Gastroesophageal sphincter (tissue), 4 donors: ENCODE measurements around the gene IREB2. TPM values are rescaled to one million over a fixed set of nuclear protein-coding genes. Genes with fewer than 3 reads are reported as not detected.

Source experiments
- ATAC-seq: fragments of 150-250 bp; one replicate; pipeline ENCODE4 v1.9.1; 2016; ENCODE audit warnings: mild to moderate bottlenecking, moderate library complexity
- H3K27ac ChIP-seq, 4 donors: fragments of 200-600 bp; sonication (generic) in 3 of 4; 1 replicate in 3 of 4; 2 replicates in 1 of 4; pipeline ENCODE4 v1.5.1; 2016 to 2019
- H3K27me3 ChIP-seq: fragments of 200-600 bp; sonication (generic); one replicate; pipeline ENCODE4 v1.5.1; 2019
- H3K36me3 ChIP-seq, 2 donors: fragments of 200-600 bp; sonication (generic); one replicate each; pipeline ENCODE4 v1.5.1; 2019; ENCODE audit warnings: control low read depth in 1 of 2
- H3K4me1 ChIP-seq, 3 donors: fragments of 200-600 bp; sonication (generic); 1 replicate in 2 of 3; 2 replicates in 1 of 3; pipeline ENCODE4 v1.5.1; 2016 to 2019; ENCODE audit warnings: control low read depth in 2 of 3
- H3K4me3 ChIP-seq, 2 donors: fragments of 200-600 bp; sonication (generic); one replicate each; pipeline ENCODE4 v1.5.1; 2019; ENCODE audit warnings: mild to moderate bottlenecking in 1 of 2, moderate library complexity in 1 of 2
- H3K9me3 ChIP-seq, 3 donors: fragments of 200-600 bp; sonication (generic); one replicate each; pipeline ENCODE4 v1.5.1; 2017 to 2019; ENCODE audit warnings: control low read depth in 2 of 3
- EP300 ChIP-seq: sonication (generic); formaldehyde crosslinking; IDR thresholded peaks from one replicate; pipeline ENCODE4 v1.6.1; 2017; ENCODE audit warnings: antibody characterized with exemption, mild to moderate bottlenecking
- POLR2A ChIP-seq, 2 donors: fragments of 450-650 bp; IDR thresholded peaks; one replicate each; pipeline ENCODE4 v1.6.1; 2017; ENCODE audit warnings: antibody characterized with exemption in 2 of 2, mild to moderate bottlenecking in 2 of 2, moderate library complexity in 1 of 2
- POLR2AphosphoS5 ChIP-seq: sonication (generic); formaldehyde crosslinking; IDR thresholded peaks from one replicate; pipeline ENCODE4 v1.6.1; 2017; ENCODE audit warnings: antibody characterized with exemption
- WGBS, 2 donors: methylation state at CpG; one replicate each; pipeline ENCODE4 v1.1.5; 2018; ENCODE audit warnings: low coverage in 1 of 2; 5-methylcytosine and 5-hydroxymethylcytosine counted together
- total RNA-seq, 4 donors: library from RNA; depleted of rRNA; stranded (reverse); fragments of >200 nt; gene quantifications; one replicate each; pipeline ENCODE4 v1.1.0, GENCODE V29; 2016
- TF ChIP-seq, protein P1 (sequence below), 4 experiments: fragments of 200-600 bp in 2 of 4; fragments of 450-650 bp in 2 of 4; sonication (generic) in 1 of 4; IDR thresholded peaks; one replicate each; pipeline ENCODE4 v1.5.1; 2017 to 2019; ENCODE audit warnings: antibody characterized with exemption in 4 of 4, mild to moderate bottlenecking in 2 of 4, moderate library complexity in 2 of 4

Gene IREB2
- total RNA-seq, 4 donors from 2014 or later = 16.9 to 33.5 (median 25.9) TPM

DNA sequence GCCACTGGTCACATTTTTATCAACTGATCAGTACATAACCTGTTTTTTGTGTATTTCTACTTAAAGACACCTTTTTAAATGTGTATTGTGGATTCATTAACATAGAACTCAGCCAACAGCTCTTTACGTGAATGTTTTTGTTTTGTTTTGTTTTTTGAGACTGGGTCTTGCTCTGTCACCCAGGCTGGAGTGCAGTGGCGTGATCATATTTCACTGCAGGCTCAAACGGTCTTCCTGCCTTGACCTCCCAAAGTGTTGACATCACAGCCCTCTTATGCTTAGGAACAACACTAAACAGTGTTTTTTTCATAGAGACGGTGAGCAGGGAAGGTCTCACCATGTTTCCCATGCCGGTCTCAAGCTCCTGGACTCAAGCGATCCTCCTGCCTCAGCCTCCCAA is 112.2 kb downstream of the IREB2 start:
- ATAC-seq = no peak
- no peaks in the 10 kb centered on the region for H3K9me3 ChIP-seq
- WGBS, 2 donors = 56 to 65% methylated on average over 3 to 6 of the region's 6 CpGs
- peaks cover 10 to 64% of the 10 kb centered on the region in 2 donors for H3K36me3 ChIP-seq
- no peak overlapping the region for H3K27ac ChIP-seq
- H3K4me3 ChIP-seq = no peak overlapping the region
- no peaks in the 10 kb centered on the region for H3K4me1 ChIP-seq
- TF ChIP-seq POLR2A (IDR thresholded peaks at IDR 0.05) = no peak
- TF ChIP-seq POLR2AphosphoS5 = no peak
- no peak for TF ChIP-seq EP300
- TF ChIP-seq, protein P1, sequence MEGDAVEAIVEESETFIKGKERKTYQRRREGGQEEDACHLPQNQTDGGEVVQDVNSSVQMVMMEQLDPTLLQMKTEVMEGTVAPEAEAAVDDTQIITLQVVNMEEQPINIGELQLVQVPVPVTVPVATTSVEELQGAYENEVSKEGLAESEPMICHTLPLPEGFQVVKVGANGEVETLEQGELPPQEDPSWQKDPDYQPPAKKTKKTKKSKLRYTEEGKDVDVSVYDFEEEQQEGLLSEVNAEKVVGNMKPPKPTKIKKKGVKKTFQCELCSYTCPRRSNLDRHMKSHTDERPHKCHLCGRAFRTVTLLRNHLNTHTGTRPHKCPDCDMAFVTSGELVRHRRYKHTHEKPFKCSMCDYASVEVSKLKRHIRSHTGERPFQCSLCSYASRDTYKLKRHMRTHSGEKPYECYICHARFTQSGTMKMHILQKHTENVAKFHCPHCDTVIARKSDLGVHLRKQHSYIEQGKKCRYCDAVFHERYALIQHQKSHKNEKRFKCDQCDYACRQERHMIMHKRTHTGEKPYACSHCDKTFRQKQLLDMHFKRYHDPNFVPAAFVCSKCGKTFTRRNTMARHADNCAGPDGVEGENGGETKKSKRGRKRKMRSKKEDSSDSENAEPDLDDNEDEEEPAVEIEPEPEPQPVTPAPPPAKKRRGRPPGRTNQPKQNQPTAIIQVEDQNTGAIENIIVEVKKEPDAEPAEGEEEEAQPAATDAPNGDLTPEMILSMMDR (IDR thresholded peaks at IDR 0.05) = no peak
- H3K27me3 ChIP-seq = no peaks in the 10 kb centered on the region

DNA sequence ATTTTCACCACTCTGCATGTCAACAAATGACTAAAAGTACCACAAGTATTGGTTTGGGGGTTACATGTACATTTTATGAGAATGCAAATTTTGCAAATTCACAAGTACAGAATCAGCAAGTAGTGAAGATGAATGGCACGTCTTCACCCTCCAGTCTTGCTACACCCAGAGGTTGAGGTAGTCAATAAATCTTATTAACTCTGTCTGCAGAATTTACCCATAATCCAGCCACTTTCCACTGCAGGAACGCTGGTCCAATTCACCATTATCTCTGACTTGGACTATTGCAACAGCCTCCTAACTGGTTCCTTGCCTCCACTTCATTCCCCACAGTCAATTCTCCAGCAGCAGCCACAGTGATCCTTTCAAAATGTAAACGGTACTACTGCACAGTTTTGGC is 112.8 kb downstream of the IREB2 start:
- ATAC-seq = no peak
- H3K36me3 ChIP-seq = peaks cover 7 to 58% of the 10 kb centered on the region in 2 donors
- H3K9me3 ChIP-seq = no peaks in the 10 kb centered on the region
- no peak overlapping the region for H3K4me3 ChIP-seq
- 50 to 65% methylated on average over 2 to 3 of the region's 3 CpGs for WGBS, 2 donors
- H3K27ac ChIP-seq = no peak overlapping the region
- H3K4me1 ChIP-seq = no peaks in the 10 kb centered on the region
- TF ChIP-seq, protein P1 (IDR thresholded peaks at IDR 0.05) = no peak
- no peak for TF ChIP-seq POLR2A (IDR thresholded peaks at IDR 0.05)
- no peak for TF ChIP-seq EP300
- no peak for TF ChIP-seq POLR2AphosphoS5
- H3K27me3 ChIP-seq = no peaks in the 10 kb centered on the region

Other genes with a start within 250 kb of the IREB2 start
- gene ACSBG1, start 203.7 kb upstream of the IREB2 start, total RNA-seq = 1 to 10 TPM in 3 of 4 donors, under 1 TPM in 1; 0.67 to 6.4 (median 1.9) TPM
- gene DNAJA4, start 173.7 kb upstream of the IREB2 start, total RNA-seq = 10 to 100 TPM in 3 of 4 donors, 1 to 10 TPM in 1; 9.9 to 33.9 (median 24.5) TPM
- gene SKIC8, start 138.6 kb upstream of the IREB2 start, total RNA-seq = 10 to 100 TPM; 31.1 to 59.0 (median 44.4) TPM
- 1 to 10 TPM in 2 of 4 donors, under 1 TPM in 1, not detected in 1; 0.50 to 5.3 (median 3.6) TPM for gene CRABP1, start 97.9 kb upstream of the IREB2 start, total RNA-seq
- 10 to 100 TPM in 1 of 4 donors, 1 to 10 TPM in 3; 4.7 to 13.7 (median 5.7) TPM for gene HYKK, start 69.4 kb downstream of the IREB2 start, total RNA-seq
- 100 to 1,000 TPM in 3 of 4 donors, 10 to 100 TPM in 1; 99.9 to 191 (median 118) TPM for gene PSMA4, start 102.2 kb downstream of the IREB2 start, total RNA-seq
- gene CHRNA5, start 127.3 kb downstream of the IREB2 start, total RNA-seq = 1 to 10 TPM in 3 of 4 donors, under 1 TPM in 1; 0.93 to 4.0 (median 1.6) TPM
- gene CHRNA3, start 182.8 kb downstream of the IREB2 start, total RNA-seq = 1 to 10 TPM in 3 of 4 donors, not detected in 1; 1.1 to 3.1 (median 1.1) TPM
- 1 to 10 TPM in 1 of 4 donors, under 1 TPM in 1, not detected in 2; 0.10 to 1.1 TPM for gene CHRNB4, start 203.0 kb downstream of the IREB2 start, total RNA-seq